Measurements from ENCODE around the gene PTPN13. TPM values are rescaled to one million over a fixed set of nuclear protein-coding genes. Genes with fewer than 3 reads are reported as not detected.

Gene PTPN13
- total RNA-seq, 1 experiment from 2014 or later, result 107 TPM

- peak; percentile 54 for DNase-seq (ENCODE audit: low spot score)
- intact Hi-C loops (cut with micrococcal nuclease; ENCODE audit: unreplicated experiment), result no loop called here
- TF ChIP-seq CTCF (conservative IDR thresholded peaks at IDR 0.05; ENCODE audit: low read depth, low read length) (no peak), EZH2 (IDR thresholded peaks at IDR 0.05; ENCODE audit: borderline replicate concordance, low read depth, low read length, poor library complexity, severe bottlenecking) (no peak)
- H3K9me3 ChIP-seq (ENCODE audit: low read depth, low read length, poor library complexity, severe bottlenecking), result no peaks in the 10 kb centered on the region
- no peak overlapping the region for H3K4me3 ChIP-seq (ENCODE audit: low read depth, low read length, poor library complexity, severe bottlenecking)
- BruUV-seq (replicated peaks), result no TSS peak
- no peak overlapping the region for H3K27ac ChIP-seq (ENCODE audit: low read depth, low read length, poor library complexity, severe bottlenecking)
- no peaks in the 10 kb centered on the region for H3K4me1 ChIP-seq (ENCODE audit: insufficient read depth, low read length, poor library complexity, severe bottlenecking)
- peaks cover 86% of the 10 kb centered on the region for H3K36me3 ChIP-seq (ENCODE audit: insufficient read depth, low read length, poor library complexity, severe bottlenecking)
- no peaks in the 10 kb centered on the region for H3K27me3 ChIP-seq (replicated peaks; ENCODE audit: insufficient read depth, low read depth, low read length, poor library complexity)
- ChIA-PET POLR2A (ENCODE audit: low non-redundant PET) (no interaction called here), CTCF (no interaction called here)
Observed at GRCh38 chr4:86769794-86770193, 175.7 kb downstream of the PTPN13 start.

GRCh38 chr4:86771141-86771540 lies 177.0 kb downstream of the PTPN13 start:
- intact Hi-C loops (cut with micrococcal nuclease; ENCODE audit: unreplicated experiment), result no loop called here
- no peaks in the 10 kb centered on the region for H3K4me1 ChIP-seq (ENCODE audit: insufficient read depth, low read length, poor library complexity, severe bottlenecking)
- TF ChIP-seq EZH2 (IDR thresholded peaks at IDR 0.05; ENCODE audit: borderline replicate concordance, low read depth, low read length, poor library complexity, severe bottlenecking) (no peak), CTCF (conservative IDR thresholded peaks at IDR 0.05; ENCODE audit: low read depth, low read length) (no peak)
- H3K9me3 ChIP-seq (ENCODE audit: low read depth, low read length, poor library complexity, severe bottlenecking), result no peaks in the 10 kb centered on the region
- no peaks in the 10 kb centered on the region for H3K27me3 ChIP-seq (replicated peaks; ENCODE audit: insufficient read depth, low read depth, low read length, poor library complexity)
- no peak overlapping the region for H3K27ac ChIP-seq (ENCODE audit: low read depth, low read length, poor library complexity, severe bottlenecking)
- peaks cover 88% of the 10 kb centered on the region for H3K36me3 ChIP-seq (ENCODE audit: insufficient read depth, low read length, poor library complexity, severe bottlenecking)
- CTCF ChIA-PET, result no interaction called here
- no peak overlapping the region for H3K4me3 ChIP-seq (ENCODE audit: low read depth, low read length, poor library complexity, severe bottlenecking)
- BruUV-seq (replicated peaks), result no TSS peak
- DNase-seq (ENCODE audit: low spot score), result no peak
- POLR2A ChIA-PET (ENCODE audit: low non-redundant PET), result no interaction called here

- H3K36me3 ChIP-seq (ENCODE audit: insufficient read depth, low read length, poor library complexity, severe bottlenecking), result peaks cover 89% of the 10 kb centered on the region
Observed at GRCh38 chr4:86775061-86775460, 180.9 kb downstream of the PTPN13 start.

More at GRCh38 chr4:86775061-86775460, 180.9 kb downstream of the PTPN13 start:
- H3K4me3 ChIP-seq (ENCODE audit: low read depth, low read length, poor library complexity, severe bottlenecking), result no peak overlapping the region
- no peak overlapping the region for H3K27ac ChIP-seq (ENCODE audit: low read depth, low read length, poor library complexity, severe bottlenecking)
- BruUV-seq (replicated peaks), result no TSS peak
- no peaks in the 10 kb centered on the region for H3K27me3 ChIP-seq (replicated peaks; ENCODE audit: insufficient read depth, low read depth, low read length, poor library complexity)
- H3K9me3 ChIP-seq (ENCODE audit: low read depth, low read length, poor library complexity, severe bottlenecking), result no peaks in the 10 kb centered on the region
- ChIA-PET CTCF (no interaction called here), POLR2A (ENCODE audit: low non-redundant PET) (no interaction called here)
- intact Hi-C loops (cut with micrococcal nuclease; ENCODE audit: unreplicated experiment), result no loop called here
- TF ChIP-seq CTCF (conservative IDR thresholded peaks at IDR 0.05; ENCODE audit: low read depth, low read length) (no peak), EZH2 (IDR thresholded peaks at IDR 0.05; ENCODE audit: borderline replicate concordance, low read depth, low read length, poor library complexity, severe bottlenecking) (no peak)
- peaks cover 6% of the 10 kb centered on the region for H3K4me1 ChIP-seq (ENCODE audit: insufficient read depth, low read length, poor library complexity, severe bottlenecking)
- no peak for DNase-seq (ENCODE audit: low spot score)
